ENCODE results near the gene LIMS4. TPM values are rescaled to one million over a fixed set of nuclear protein-coding genes. Genes with fewer than 3 reads are reported as not detected.

LIMS4 gene
- total RNA-seq (2022; extraction: Qiagen RNA extraction), result 0.29 to 1.3 TPM (median 0.87 TPM) in 5 replicates

GRCh38 chr2:110472171-110473058, at the start of gene LIMS4:
TSS of gene LIMS4 (minus strand) at chr2:110472816. CDS start at chr2:110472778, 38 bp downstream.

Other genes starting within 250 kb of the LIMS4 start
- gene RGPD6, start 104.4 kb upstream of the LIMS4 start, total RNA-seq (2022; extraction: Qiagen RNA extraction), result 6.9 to 14.9 TPM (median 7.3 TPM) in 5 replicates
- 37.4 to 50.0 TPM (median 43.9 TPM) in 5 replicates for gene BUB1, start 205.2 kb upstream of the LIMS4 start, total RNA-seq (2022; extraction: Qiagen RNA extraction)